Endothelial cell of umbilical vein (primary cell): ENCODE measurements around the gene SCLT1. TPM values are rescaled to one million over a fixed set of nuclear protein-coding genes. Genes with fewer than 3 reads are reported as not detected.

Source experiments
- BruUV-seq: library from RNA; stranded (reverse); fragments of 400-500 nt; replicated peaks from 2 replicates; lab custom pipeline; 2021; lab: Mats Ljungman, UMichigan
- CTCF ChIA-PET: fragments of 300-600, 350-600 bp; sonication (Branson Sonifier 250); formaldehyde crosslinking; loops from one replicate; lab custom pipeline; 2021; ENCODE audit warnings: antibody characterized with exemption, inconsistent platforms; lab: Charles Lee
- POLR2A ChIA-PET: fragments of 300-600, 350-600 bp; sonication (Branson Sonifier 250); formaldehyde crosslinking; loops from one replicate; lab custom pipeline; 2021; ENCODE audit warnings: antibody characterized with exemption, inconsistent platforms; lab: Charles Lee
- DNase-seq: peaks from one replicate; pipeline ENCODE4 v3.0.0-alpha.2; 2011; ENCODE audit warnings: low read depth, low spot score
- FAIRE-seq: peaks from 2 replicates; lab custom pipeline; 2011; peaks lifted over from hg19 to GRCh38; lab: Jason Lieb, UNC
- H2AFZ ChIP-seq: 2 replicates; pipeline ENCODE4 v1.6.0; 2012; ENCODE audit warnings: low read depth, low read length, control low read depth, inconsistent platforms
- H3K27ac ChIP-seq: 2 replicates; pipeline ENCODE4 v1.5.1; 2011; ENCODE audit warnings: low read depth, mild to moderate bottlenecking, control low read depth, low read length, moderate library complexity; ENCODE audit not compliant: insufficient read depth
- H3K27me3 ChIP-seq, 2 experiments: 2 replicates each; pipeline versions ENCODE4 v1.6.0 to v1.6.1; 2011; ENCODE audit warnings: low read length in 2 of 2, mixed read lengths in 1 of 2; ENCODE audit not compliant: control insufficient read depth in 2 of 2, insufficient read depth in 2 of 2
- H3K36me3 ChIP-seq, 2 experiments: 2 replicates in 1 of 2; 3 replicates in 1 of 2; pipeline ENCODE4 v1.5.1; 2011; ENCODE audit warnings: low read length in 2 of 2, mild to moderate bottlenecking in 1 of 2, moderate library complexity in 1 of 2; ENCODE audit not compliant: control insufficient read depth in 2 of 2, insufficient read depth in 2 of 2; ENCODE audit errors: extremely low read depth in 1 of 2
- H3K4me1 ChIP-seq: 3 replicates; pipeline ENCODE4 v1.5.1; 2011; ENCODE audit warnings: mild to moderate bottlenecking, low read length; ENCODE audit not compliant: control insufficient read depth, insufficient read depth; ENCODE audit errors: extremely low read depth
- H3K4me2 ChIP-seq: 2 replicates; pipeline ENCODE4 v1.6.1; 2011; ENCODE audit warnings: low read length, control low read depth, mixed read lengths; ENCODE audit not compliant: insufficient read depth
- H3K4me3 ChIP-seq, 3 experiments: fragments of 200-600 bp in 1 of 3; sonication (generic), shearing (Covaris generic) in 1 of 3; replicated peaks in 1 of 3; 2 replicates each; pipeline ENCODE4 v1.5.1; 2011 to 2016; ENCODE audit warnings: control low read depth in 3 of 3, low read length in 3 of 3, mild to moderate bottlenecking in 2 of 3, inconsistent platforms in 1 of 3, low read depth in 1 of 3, moderate library complexity in 1 of 3; ENCODE audit not compliant: insufficient read depth in 1 of 3
- H3K79me2 ChIP-seq: 2 replicates; pipeline ENCODE4 v1.6.0; 2012; ENCODE audit warnings: low read length, inconsistent platforms; ENCODE audit not compliant: control insufficient read depth, insufficient read depth
- H3K9ac ChIP-seq: replicated peaks from 2 replicates; pipeline ENCODE3; 2011; ENCODE audit warnings: low read length, control low read depth; ENCODE audit not compliant: insufficient read depth; ENCODE audit errors: extremely low read depth
- H3K9me1 ChIP-seq: replicated peaks from 3 replicates; pipeline ENCODE4 v1.6.0; 2011; ENCODE audit warnings: mild to moderate bottlenecking, low read length; ENCODE audit not compliant: control insufficient read depth, insufficient read depth; ENCODE audit errors: extremely low read depth
- H3K9me3 ChIP-seq: replicated peaks from 2 replicates; pipeline ENCODE4 v1.5.1; 2012; ENCODE audit warnings: low read length, inconsistent platforms; ENCODE audit not compliant: control insufficient read depth, insufficient read depth
- H4K20me1 ChIP-seq: replicated peaks from 2 replicates; pipeline ENCODE3; 2011; ENCODE audit warnings: mild to moderate bottlenecking, low read length; ENCODE audit not compliant: control insufficient read depth, insufficient read depth; ENCODE audit errors: extremely low read depth
- CTCF ChIP-seq, 2 donors: IDR thresholded peaks; 1 replicate in 1 of 2; 2 replicates in 1 of 2; pipeline ENCODE4 v1.5.1; 2011; ENCODE audit warnings: low read length in 2 of 2, mild to moderate bottlenecking in 2 of 2, moderate library complexity in 2 of 2, control low read depth in 1 of 2, inconsistent platforms in 1 of 2, low read depth in 1 of 2; ENCODE audit not compliant: insufficient read depth in 1 of 2; ENCODE audit errors: extremely low read depth in 1 of 2
- EZH2 ChIP-seq: IDR thresholded peaks from 2 replicates; pipeline ENCODE4 v1.6.1; 2012; ENCODE audit warnings: borderline replicate concordance, low read depth, mild to moderate bottlenecking, moderate library complexity, low read length, inconsistent platforms; ENCODE audit not compliant: severe bottlenecking
- FOS ChIP-seq: IDR thresholded peaks from 2 replicates; pipeline ENCODE4 v1.6.1; 2011; ENCODE audit warnings: mild to moderate bottlenecking, low read length, moderate library complexity, borderline replicate concordance; ENCODE audit not compliant: insufficient read depth
- GATA2 ChIP-seq: IDR thresholded peaks from 2 replicates; pipeline ENCODE4 v1.7.0; 2011; ENCODE audit warnings: low read depth, mild to moderate bottlenecking, moderate library complexity, mixed read lengths, low read length; ENCODE audit not compliant: insufficient read length, insufficient read depth
- JUN ChIP-seq: IDR thresholded peaks from 2 replicates; pipeline ENCODE4 v1.6.1; 2011; ENCODE audit warnings: borderline replicate concordance, low read depth; ENCODE audit not compliant: insufficient read length, insufficient read depth
- MYC ChIP-seq: IDR thresholded peaks from one replicate; pipeline ENCODE4 v1.6.1; 2011; ENCODE audit warnings: mild to moderate bottlenecking, low read depth, low read length
- POLR2A ChIP-seq: IDR thresholded peaks from 2 replicates; pipeline ENCODE4 v1.6.1; 2012; ENCODE audit warnings: low read depth, mild to moderate bottlenecking, control low read depth, low read length
- POLR2AphosphoS5 ChIP-seq: IDR thresholded peaks from 2 replicates; pipeline ENCODE4 v1.6.1; 2012; ENCODE audit warnings: low read depth, mild to moderate bottlenecking, control low read depth, low read length, moderate library complexity; ENCODE audit not compliant: insufficient read depth
- dilution Hi-C: fragments of 300-500 bp; cut with MboI; formaldehyde crosslinking; loops from one replicate; pipeline ENCODE4 v1.15.0; 2019; ENCODE audit warnings: low sequenced_read_pairs; ENCODE audit not compliant: extremely low pct_ligation_motif_present
- intact Hi-C: fragments of 100-400 bp; cut with micrococcal nuclease; formaldehyde crosslinking; loops from one replicate; pipeline ENCODE4 v1.10.0; 2022
- polyA plus RNA-seq, 4 experiments: library from polyadenylated mRNA; depleted of rRNA in 3 of 4; stranded (reverse) in 3 of 4; unstranded in 1 of 4; fragments of >200 nt; gene quantifications; 2 replicates each; pipeline versions ENCODE4 v1.2.1 to v1.2.3, GENCODE V29; 2011 to 2012; ENCODE audit warnings: missing spikeins in 1 of 4
- total RNA-seq: library from RNA; stranded (reverse); gene quantifications from 2 replicates; pipeline ENCODE4 v1.2.3, GENCODE V29; 2021
- TF ChIP-seq, protein P1 (sequence below): IDR thresholded peaks from 2 replicates; pipeline ENCODE4 v1.6.1; 2011; ENCODE audit not compliant: insufficient read depth, insufficient read length

Gene SCLT1
- total and polyA plus RNA-seq, 2 donors (not counting 3 experiments of a cell fraction or from before 2014, with no cell fraction given), result 3.2 to 14.0 TPM

DNA sequence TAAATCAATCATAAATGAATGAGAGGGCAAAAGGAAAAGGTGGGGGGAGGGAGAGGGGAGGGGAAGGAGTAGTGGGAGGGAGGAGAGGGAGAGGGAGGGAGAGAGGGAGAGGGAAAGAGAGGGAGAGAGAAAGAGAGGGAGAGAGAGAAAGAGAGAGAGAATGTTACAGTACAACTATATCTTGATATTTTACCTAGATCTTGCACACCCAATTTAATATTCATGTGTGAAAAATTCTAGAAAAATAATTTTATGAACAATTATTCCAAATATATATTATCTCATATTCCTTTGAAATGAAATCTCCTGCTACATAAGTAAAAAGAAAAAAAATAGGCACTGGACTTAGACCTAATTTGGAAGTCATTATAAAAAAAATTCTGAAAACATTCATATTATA, 120.0 kb downstream of the SCLT1 start:
- Histone ChIP-seq H3K9ac (no peak overlapping the region), H2AFZ (no peak overlapping the region), H3K27ac (no peak overlapping the region), H3K27me3 (no peaks in the 10 kb centered on the region), H4K20me1 (no peaks in the 10 kb centered on the region), H3K9me1 (no peaks in the 10 kb centered on the region), H3K36me3 (no peaks in the 10 kb centered on the region), H3K4me1 (no peaks in the 10 kb centered on the region), H3K9me3 (no peaks in the 10 kb centered on the region), H3K79me2 (no peaks in the 10 kb centered on the region), H3K4me2 (no peak overlapping the region), H3K4me3 (no peak overlapping the region)
- dilution Hi-C loops, result no loop called here
- ChIA-PET CTCF (no interaction called here), POLR2A (no interaction called here)
- TF ChIP-seq CTCF (IDR thresholded peaks at IDR 0.05; ENCODE audit: extremely low read depth in 1 of 2, insufficient read depth in 1 of 2, low read depth in 1 of 2, low read length in 2 of 2) (no peak), FOS (no peak), MYC (no peak), POLR2AphosphoS5 (no peak), JUN (no peak), GATA2 (no peak), EZH2 (no peak), POLR2A (no peak)
- TF ChIP-seq, protein P1, sequence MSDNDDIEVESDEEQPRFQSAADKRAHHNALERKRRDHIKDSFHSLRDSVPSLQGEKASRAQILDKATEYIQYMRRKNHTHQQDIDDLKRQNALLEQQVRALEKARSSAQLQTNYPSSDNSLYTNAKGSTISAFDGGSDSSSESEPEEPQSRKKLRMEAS, result no peak
- FAIRE-seq, result no peak
- intact Hi-C loops, result no loop called here
- BruUV-seq, result no TSS peak
- no peak for DNase-seq
